Small intestine (tissue), 7 donors: ENCODE data around the gene WDR1. TPM values are rescaled to one million over a fixed set of nuclear protein-coding genes. Genes with fewer than 3 reads are reported as not detected.

Source experiments
- DNase-seq, 2 donors: peaks; one replicate each; pipeline versions ENCODE4 v3.0.0 to v3.0.0-alpha.2; 2013
- FAIRE-seq: peaks from 2 replicates; lab custom pipeline; 2012; peaks lifted over from hg19 to GRCh38; lab: Jason Lieb, UNC
- H3K27ac ChIP-seq, 3 donors: one replicate each; pipeline ENCODE4 v1.5.1; 2013; ENCODE audit warnings: low read length in 2 of 3, mild to moderate bottlenecking in 2 of 3, control low read depth in 1 of 3, inconsistent platforms in 1 of 3, low read depth in 1 of 3, moderate library complexity in 1 of 3
- H3K27me3 ChIP-seq, 3 donors: one replicate each; pipeline ENCODE4 v1.6.1; 2013; ENCODE audit warnings: low read length in 3 of 3, inconsistent platforms in 1 of 3; ENCODE audit not compliant: control insufficient read depth in 3 of 3, insufficient read depth in 3 of 3
- H3K36me3 ChIP-seq, 3 donors: one replicate each; pipeline ENCODE4 v1.6.1; 2013; ENCODE audit warnings: low read length in 3 of 3, inconsistent platforms in 1 of 3, low read depth in 1 of 3, mild to moderate bottlenecking in 1 of 3, moderate library complexity in 1 of 3; ENCODE audit not compliant: control insufficient read depth in 3 of 3, insufficient read depth in 2 of 3
- H3K4me1 ChIP-seq, 3 donors: one replicate each; pipeline ENCODE4 v1.6.1; 2013; ENCODE audit warnings: low read length in 2 of 3, inconsistent platforms in 1 of 3, low read depth in 1 of 3, mild to moderate bottlenecking in 1 of 3, moderate library complexity in 1 of 3; ENCODE audit not compliant: control insufficient read depth in 3 of 3, insufficient read depth in 2 of 3
- H3K4me3 ChIP-seq, 3 donors: one replicate each; pipeline ENCODE4 v1.5.1; 2013; ENCODE audit warnings: low read length in 3 of 3, control low read depth in 1 of 3, inconsistent platforms in 1 of 3, low read depth in 1 of 3, mild to moderate bottlenecking in 1 of 3, moderate library complexity in 1 of 3
- H3K9me3 ChIP-seq, 2 donors: one replicate each; pipeline ENCODE4 v1.6.1; 2013; ENCODE audit warnings: low read depth in 1 of 2, low read length in 1 of 2; ENCODE audit not compliant: control insufficient read depth in 2 of 2, insufficient read depth in 1 of 2
- WGBS, 3 donors: extraction: QIAGEN DNeasy Blood & Tissue Kit; methylation state at CpG; one replicate each; pipeline ENCODE4 v1.1.7; 2013; 5-methylcytosine and 5-hydroxymethylcytosine counted together
- polyA plus RNA-seq, 4 donors: library from polyadenylated mRNA; stranded (reverse) in 3 of 4; unstranded in 1 of 4; fragments of 200-250 nt in 3 of 4; fragments of 120-200 nt in 1 of 4; gene quantifications; one replicate each; pipeline versions ENCODE4 v1.2.1 to v1.2.3, GENCODE V29; 2013
- donor health status: healthy with polysubstance abuse.
- donor health status: control.
- donor health status: control.
- donor health status: Bipolar disorder and iron deficiency.
- donor health status: healthy.

The WDR1 gene
- polyA plus RNA-seq, 4 donors: 147 to 196 (median 165) TPM

GRCh38 chr4:10120943-10121567 is 4.5 kb upstream of the WDR1 start:
- H3K36me3 ChIP-seq: no peaks in the 10 kb centered on the region
- DNase-seq (peak; percentile 52 to 83), FAIRE-seq (no peak)
- 30 to 70% (median 51%) methylated on average over 11 of the region's 11 CpGs for WGBS, 3 donors
- H3K4me3 ChIP-seq: no peak overlapping the region
- no peaks in the 10 kb centered on the region for H3K27me3 ChIP-seq
- H3K9me3 ChIP-seq: no peaks in the 10 kb centered on the region
- peak overlapping the region in 1 of 3 donors; percentile 91 for H3K27ac ChIP-seq
- H3K4me1 ChIP-seq: peaks cover 7 to 74% (median 15%) of the 10 kb centered on the region in 3 donors

DNA sequence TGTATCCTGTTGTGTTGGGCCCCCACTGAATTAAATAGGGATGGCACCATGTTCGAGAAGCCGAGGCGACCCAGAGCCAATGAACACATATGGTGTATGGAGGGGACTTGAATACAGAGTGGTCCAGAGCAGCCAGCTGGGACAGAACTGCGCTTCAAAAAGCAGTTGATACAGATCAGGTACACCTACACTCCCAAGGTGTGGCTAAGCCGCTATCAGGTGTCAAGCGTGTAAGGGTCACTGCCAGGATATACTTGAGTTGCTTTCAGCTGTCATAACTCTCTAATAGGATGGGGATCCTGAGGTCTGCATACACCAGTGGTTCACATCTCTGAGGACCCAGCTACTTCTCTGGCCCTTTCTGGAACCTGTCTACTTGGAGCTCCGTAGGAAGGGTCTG is 3.2 kb upstream of the WDR1 start:
- Histone ChIP-seq H3K27ac (peak overlapping the region in 1 of 3 donors; percentile 91), H3K36me3 (peaks cover 0 to 10% (median 3%) of the 10 kb centered on the region in 3 donors), H3K4me1 (peaks cover 11 to 81% (median 19%) of the 10 kb centered on the region in 3 donors), H3K4me3 (no peak overlapping the region), H3K27me3 (no peaks in the 10 kb centered on the region), H3K9me3 (no peaks in the 10 kb centered on the region)
- WGBS, 3 donors: 65 to 82% (median 77%) methylated on average over 7 of the region's 7 CpGs
- FAIRE-seq: no peak
- DNase-seq: peak in 1 of 2 donors; percentile 57

GRCh38 chr4:10119278-10119677 is 2.7 kb upstream of the WDR1 start:
- Histone ChIP-seq H3K36me3 (peaks cover 2 to 15% (median 6%) of the 10 kb centered on the region in 3 donors), H3K4me1 (peaks cover 16 to 80% (median 22%) of the 10 kb centered on the region in 3 donors), H3K27me3 (no peaks in the 10 kb centered on the region), H3K4me3 (no peak overlapping the region), H3K27ac (peak overlapping the region in 1 of 3 donors; percentile 91), H3K9me3 (no peaks in the 10 kb centered on the region)
- FAIRE-seq (no peak), DNase-seq (no peak)
- WGBS, 3 donors: 75 to 78% (median 77%) methylated on average over 8 of the region's 8 CpGs

GRCh38 chr4:10118048-10119004 is 1.7 kb upstream of the WDR1 start:
- FAIRE-seq (no peak), DNase-seq (no peak)
- Histone ChIP-seq H3K36me3 (peaks cover 11 to 25% (median 12%) of the 10 kb centered on the region in 3 donors), H3K27me3 (no peaks in the 10 kb centered on the region), H3K27ac (peak overlapping the region in 2 of 3 donors; percentile 91 to 99), H3K4me1 (peaks cover 14 to 70% (median 18%) of the 10 kb centered on the region in 3 donors), H3K9me3 (no peaks in the 10 kb centered on the region), H3K4me3 (no peak overlapping the region)
- WGBS, 3 donors: 68 to 84% (median 84%) methylated on average over 21 of the region's 21 CpGs

GRCh38 chr4:10117359-10118047 is 904 bp upstream of the WDR1 start:
- WGBS, 3 donors: 12 to 32% (median 26%) methylated on average over 17 of the region's 17 CpGs

GRCh38 chr4:10115797-10116568 is 616 bp downstream of the WDR1 start:
- H3K4me1 ChIP-seq: peaks cover 8 to 50% (median 19%) of the 10 kb centered on the region in 3 donors
- H3K36me3 ChIP-seq: peaks cover 18 to 47% (median 21%) of the 10 kb centered on the region in 3 donors
- peak; percentile 84 to 86 for DNase-seq
- H3K4me3 ChIP-seq: peak overlapping the region; percentile 67 to 95 (median 79)
- H3K27ac ChIP-seq: peak overlapping the region; percentile 66 to 86 (median 85)
- FAIRE-seq: no peak
- 1% methylated on average over 48 to 70 of the region's 70 CpGs for WGBS, 3 donors
- H3K9me3 ChIP-seq: no peaks in the 10 kb centered on the region
- H3K27me3 ChIP-seq: no peaks in the 10 kb centered on the region

More at GRCh38 chr4:10117359-10118047, 904 bp upstream of the WDR1 start:
- H3K9me3 ChIP-seq: no peaks in the 10 kb centered on the region
- peak overlapping the region; percentile 41 to 95 (median 59) for H3K4me3 ChIP-seq
- H3K4me1 ChIP-seq: peaks cover 14 to 62% (median 14%) of the 10 kb centered on the region in 3 donors
- no peaks in the 10 kb centered on the region for H3K27me3 ChIP-seq
- FAIRE-seq (no peak), DNase-seq (no peak)
- H3K36me3 ChIP-seq: peaks cover 17 to 33% (median 18%) of the 10 kb centered on the region in 3 donors
- peak overlapping the region; percentile 90 to 99 (median 91) for H3K27ac ChIP-seq

DNA sequence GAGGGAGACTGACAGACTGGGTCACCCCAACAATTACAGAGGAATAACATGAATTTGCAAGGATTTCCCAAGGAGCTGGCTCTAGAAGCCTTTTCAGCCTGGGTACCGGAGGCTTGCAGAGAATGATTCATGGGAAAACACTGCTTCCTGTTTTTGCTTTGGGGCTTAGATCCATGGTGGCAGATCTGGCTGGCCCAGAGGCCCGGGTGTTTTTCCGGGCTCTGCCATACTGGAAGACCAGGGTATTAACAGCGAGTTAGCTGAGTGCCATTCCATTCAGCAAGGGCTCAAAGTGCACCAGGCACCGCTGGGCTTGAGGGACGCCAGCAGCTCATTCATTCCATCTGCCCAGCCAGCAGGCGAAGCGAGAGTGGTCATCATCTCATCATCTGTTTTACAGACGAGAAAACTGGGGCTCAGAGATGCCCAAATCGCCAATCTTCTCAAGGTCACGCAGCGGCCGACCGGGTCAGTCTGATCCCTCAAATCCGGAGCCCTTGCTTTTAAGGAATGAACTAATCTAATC is 1.3 kb downstream of the WDR1 start:
- FAIRE-seq: no peak
- H3K4me1 ChIP-seq: peaks cover 10 to 44% (median 19%) of the 10 kb centered on the region in 3 donors

More for the DNA sequence above, 1.3 kb downstream of the WDR1 start:
- H3K27me3 ChIP-seq: no peaks in the 10 kb centered on the region
- H3K9me3 ChIP-seq: no peaks in the 10 kb centered on the region
- H3K27ac ChIP-seq: peak overlapping the region; percentile 66 to 86 (median 85)
- DNase-seq: peak; percentile 62 to 67
- H3K36me3 ChIP-seq: peaks cover 18 to 54% (median 25%) of the 10 kb centered on the region in 3 donors
- WGBS, 3 donors: 8 to 19% (median 17%) methylated on average over 15 of the region's 15 CpGs
- peak overlapping the region; percentile 67 to 95 (median 79) for H3K4me3 ChIP-seq
